ENCODE measurements around the gene VSIR.
A peak's percentile ranks its signal among the peaks of the same experiment; 100 is the strongest.

The VSIR gene

GRCh38 chr10:71797533-71798307 lies 24.4 kb upstream of the VSIR start:
- ATAC-seq = no peak
- H3K4me3 Mint-ChIP-seq = no peak overlapping the region
- H3K9me3 Mint-ChIP-seq = peaks cover 4% of the 10 kb centered on the region

DNA sequence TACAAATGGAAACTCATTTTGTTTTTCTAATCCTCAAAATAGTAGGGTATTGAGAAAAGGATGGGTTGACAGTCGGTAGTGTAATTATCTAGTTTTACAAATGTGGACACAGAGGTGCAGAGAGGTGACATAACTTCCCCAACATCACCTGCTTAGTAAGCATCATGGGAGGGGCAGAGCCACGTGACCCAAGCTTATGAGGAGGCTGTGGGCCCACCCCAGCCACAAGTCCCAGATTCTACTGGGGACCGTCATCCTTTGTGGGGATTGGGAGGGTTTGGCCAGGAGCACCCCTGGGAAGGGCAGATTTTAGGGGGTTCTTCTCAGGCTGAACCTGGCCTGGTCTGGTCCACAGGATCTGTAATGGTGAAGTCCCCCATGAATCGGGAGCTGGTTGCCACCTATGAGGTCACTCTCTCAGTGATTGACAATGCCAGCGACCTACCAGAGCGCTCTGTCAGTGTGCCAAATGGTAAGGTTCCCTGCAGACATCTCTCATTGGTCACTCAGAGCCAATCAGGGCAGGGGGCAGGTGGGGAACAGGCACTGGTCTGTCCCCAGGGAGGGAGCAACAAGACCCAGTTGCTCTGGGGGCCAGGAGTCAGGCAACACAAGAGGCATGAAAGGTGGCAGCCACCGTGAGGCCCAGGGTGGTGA lies 23.6 kb upstream of the VSIR start:
- H3K4me1 Mint-ChIP-seq = peaks cover 28% of the 10 kb centered on the region

More at GRCh38 chr10:71797533-71798307, 24.4 kb upstream of the VSIR start:
- Mint-ChIP-seq H3K27me3 (peaks cover 18% of the 10 kb centered on the region), H3K36me3 (peaks cover 4% of the 10 kb centered on the region), H3K27ac (no peak overlapping the region), H3K4me1 (peaks cover 32% of the 10 kb centered on the region)

GRCh38 chr10:71795248-71795647 lies 21.9 kb upstream of the VSIR start:
- Mint-ChIP-seq H3K27ac (no peak overlapping the region), H3K4me1 (peaks cover 34% of the 10 kb centered on the region), H3K4me3 (no peak overlapping the region), H3K9me3 (peaks cover 4% of the 10 kb centered on the region), H3K36me3 (peaks cover 4% of the 10 kb centered on the region), H3K27me3 (peaks cover 18% of the 10 kb centered on the region)
- ATAC-seq = no peak

More for the DNA sequence above, 23.6 kb upstream of the VSIR start:
- ATAC-seq = no peak
- Mint-ChIP-seq H3K4me3 (no peak overlapping the region), H3K27ac (no peak overlapping the region), H3K27me3 (peaks cover 18% of the 10 kb centered on the region), H3K36me3 (peaks cover 4% of the 10 kb centered on the region), H3K9me3 (peaks cover 4% of the 10 kb centered on the region)

GRCh38 chr10:71790749-71791440 lies 17.6 kb upstream of the VSIR start:
- H3K27me3 Mint-ChIP-seq = peaks cover 15% of the 10 kb centered on the region
- peak overlapping the region; percentile 67 for H3K27ac Mint-ChIP-seq
- peaks cover 4% of the 10 kb centered on the region for H3K36me3 Mint-ChIP-seq
- peak overlapping the region; percentile 66 for H3K4me3 Mint-ChIP-seq
- peaks cover 32% of the 10 kb centered on the region for H3K4me1 Mint-ChIP-seq
- peak; percentile 92 for ATAC-seq
- H3K9me3 Mint-ChIP-seq = peaks cover 4% of the 10 kb centered on the region

GRCh38 chr10:71789871-71790270 lies 16.6 kb upstream of the VSIR start:
- H3K4me3 Mint-ChIP-seq = no peak overlapping the region
- no peak overlapping the region for H3K27ac Mint-ChIP-seq
- ATAC-seq = no peak
- no peaks in the 10 kb centered on the region for H3K9me3 Mint-ChIP-seq
- no peaks in the 10 kb centered on the region for H3K36me3 Mint-ChIP-seq
- peaks cover 28% of the 10 kb centered on the region for H3K4me1 Mint-ChIP-seq
- H3K27me3 Mint-ChIP-seq = peaks cover 9% of the 10 kb centered on the region

DNA sequence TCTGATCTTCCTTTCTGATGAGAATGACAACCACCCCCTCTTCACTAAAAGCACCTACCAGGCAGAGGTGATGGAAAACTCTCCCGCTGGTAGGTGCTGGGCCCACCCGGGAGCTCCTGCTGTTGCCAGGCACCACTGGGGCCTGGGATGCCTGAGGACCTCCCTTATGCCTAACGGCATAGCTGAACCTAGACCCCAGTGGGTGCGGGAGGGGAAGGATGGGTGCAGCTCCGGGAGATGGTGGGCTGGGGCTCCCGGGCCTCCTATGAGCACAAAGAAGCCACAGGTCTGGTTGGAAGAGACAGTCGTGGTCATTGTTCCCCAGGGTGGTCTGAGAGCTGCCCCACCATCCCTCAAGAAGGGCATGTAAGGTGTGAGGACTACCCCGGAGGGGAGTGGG lies 15.6 kb upstream of the VSIR start:
- Mint-ChIP-seq H3K9me3 (no peaks in the 10 kb centered on the region), H3K4me1 (peaks cover 28% of the 10 kb centered on the region), H3K4me3 (no peak overlapping the region), H3K36me3 (no peaks in the 10 kb centered on the region), H3K27me3 (peaks cover 8% of the 10 kb centered on the region), H3K27ac (no peak overlapping the region)
- no peak for ATAC-seq

- peaks cover 16% of the 10 kb centered on the region for H3K4me1 Mint-ChIP-seq
- no peaks in the 10 kb centered on the region for H3K36me3 Mint-ChIP-seq
- no peaks in the 10 kb centered on the region for H3K9me3 Mint-ChIP-seq
- no peaks in the 10 kb centered on the region for H3K27me3 Mint-ChIP-seq
- no peak overlapping the region for H3K4me3 Mint-ChIP-seq
- no peak overlapping the region for H3K27ac Mint-ChIP-seq
- no peak for ATAC-seq
These were observed 11.5 kb upstream of the VSIR start for GRCh38 chr10:71784679-71785272.

DNA sequence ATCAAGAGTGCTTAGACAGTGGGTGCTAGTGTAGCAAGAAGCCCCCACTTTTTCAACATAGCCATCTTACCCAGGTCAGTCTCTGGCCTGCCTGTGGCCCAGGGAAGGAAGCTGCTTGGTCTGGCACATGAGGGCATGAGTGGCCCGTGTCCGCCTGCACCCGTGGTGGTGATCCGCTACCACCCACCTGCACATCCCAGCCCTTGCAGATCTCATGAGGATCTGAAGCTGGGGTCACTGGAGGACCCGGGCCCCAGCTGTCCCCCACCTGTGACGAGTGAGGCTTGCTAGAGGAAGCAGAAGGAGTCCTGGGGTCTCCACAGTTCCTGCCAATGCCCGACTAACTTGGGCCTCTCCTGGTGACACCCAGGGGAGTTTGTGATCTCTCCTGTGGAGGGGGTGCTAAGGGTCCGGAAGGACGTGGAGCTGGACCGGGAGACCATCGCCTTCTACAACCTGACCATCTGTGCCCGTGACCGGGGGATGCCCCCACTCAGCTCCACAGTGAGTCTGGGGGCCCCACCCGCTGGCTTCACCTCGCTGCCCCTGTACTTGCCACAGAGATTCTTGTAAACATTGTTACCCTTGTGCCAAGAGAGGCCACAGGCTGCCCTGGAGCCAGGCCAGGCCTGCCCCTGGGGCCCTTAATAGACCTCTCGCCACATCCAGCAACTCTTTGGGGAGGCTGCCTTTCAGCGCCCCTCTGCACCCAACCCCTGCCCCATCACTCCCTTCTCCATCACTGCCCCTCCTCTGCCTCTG lies 10.8 kb upstream of the VSIR start:
- Mint-ChIP-seq H3K27ac (no peak overlapping the region), H3K27me3 (no peaks in the 10 kb centered on the region), H3K4me1 (peaks cover 11% of the 10 kb centered on the region), H3K36me3 (no peaks in the 10 kb centered on the region), H3K9me3 (no peaks in the 10 kb centered on the region), H3K4me3 (no peak overlapping the region)
- ATAC-seq = peak; percentile 21

DNA sequence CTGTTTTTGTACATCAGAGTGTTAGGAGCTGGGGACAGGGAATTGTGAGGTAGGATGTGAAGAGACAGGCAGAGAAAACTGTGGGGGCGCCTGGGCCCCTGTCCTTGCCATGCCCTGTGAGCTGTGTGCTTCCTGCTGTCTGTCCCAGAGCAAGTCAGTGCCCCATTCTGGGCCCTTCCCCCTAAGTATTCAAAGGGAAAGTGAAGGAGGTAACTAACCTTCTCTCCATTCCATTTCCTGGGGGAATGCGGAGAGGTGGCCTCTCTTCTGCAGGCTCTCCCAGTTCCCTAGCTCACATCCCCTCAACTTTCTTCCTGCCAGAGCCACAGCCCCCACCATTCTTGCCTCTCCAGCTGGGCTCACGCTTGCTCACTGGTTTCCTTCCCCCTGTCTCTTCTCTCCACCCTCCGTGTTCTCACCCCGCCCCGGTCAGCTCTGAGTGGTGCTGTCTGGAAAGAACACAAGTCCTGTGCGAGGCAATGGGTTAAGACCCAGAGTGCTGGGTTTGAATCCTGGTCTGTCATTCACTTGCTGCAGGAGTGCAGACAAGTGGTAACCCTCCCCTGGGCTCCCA lies 9.7 kb upstream of the VSIR start:
- H3K27ac Mint-ChIP-seq = peak overlapping the region; percentile 10
- no peak overlapping the region for H3K4me3 Mint-ChIP-seq
- no peaks in the 10 kb centered on the region for H3K9me3 Mint-ChIP-seq
- no peak for ATAC-seq
- no peaks in the 10 kb centered on the region for H3K27me3 Mint-ChIP-seq
- peaks cover 11% of the 10 kb centered on the region for H3K4me1 Mint-ChIP-seq
- H3K36me3 Mint-ChIP-seq = no peaks in the 10 kb centered on the region

DNA sequence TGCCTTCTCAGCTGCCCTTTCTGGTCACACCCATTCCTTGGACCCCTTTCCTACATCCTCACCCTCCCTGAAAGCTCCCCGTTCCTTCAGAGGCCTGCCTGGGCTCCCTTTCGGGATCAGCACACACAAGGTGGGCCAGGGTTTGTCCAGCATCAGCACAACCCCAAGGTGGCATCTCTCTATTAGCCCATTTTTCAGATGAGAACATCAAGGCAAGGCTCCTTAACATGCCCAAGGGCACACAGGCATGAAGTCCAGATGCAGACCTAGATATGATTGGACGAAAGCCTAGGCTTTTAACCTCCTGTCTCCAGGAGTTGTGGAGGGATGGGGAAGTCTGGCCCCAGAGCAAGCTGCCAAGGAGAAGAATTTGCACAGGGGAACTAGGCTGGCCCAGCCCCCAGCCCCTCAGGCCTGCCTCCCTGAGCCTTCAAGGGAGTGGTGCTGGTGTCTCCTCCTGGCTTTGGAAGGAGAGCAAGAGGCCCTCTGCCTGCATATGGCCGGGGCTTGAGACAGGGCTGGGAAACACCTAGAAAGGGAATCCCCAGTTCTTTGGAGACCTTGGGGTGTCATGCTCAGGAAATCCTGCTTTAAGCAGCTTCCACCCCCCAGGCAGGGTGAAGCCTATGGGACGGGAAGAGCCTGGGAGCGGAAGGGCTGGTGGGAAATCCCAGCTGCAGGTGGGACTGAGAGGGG lies 9.0 kb upstream of the VSIR start:
- peak overlapping the region; percentile 10 for H3K27ac Mint-ChIP-seq
- H3K4me1 Mint-ChIP-seq = peaks cover 15% of the 10 kb centered on the region
- no peaks in the 10 kb centered on the region for H3K9me3 Mint-ChIP-seq
- no peaks in the 10 kb centered on the region for H3K27me3 Mint-ChIP-seq
- ATAC-seq = no peak
- H3K36me3 Mint-ChIP-seq = no peaks in the 10 kb centered on the region
- H3K4me3 Mint-ChIP-seq = no peak overlapping the region

DNA sequence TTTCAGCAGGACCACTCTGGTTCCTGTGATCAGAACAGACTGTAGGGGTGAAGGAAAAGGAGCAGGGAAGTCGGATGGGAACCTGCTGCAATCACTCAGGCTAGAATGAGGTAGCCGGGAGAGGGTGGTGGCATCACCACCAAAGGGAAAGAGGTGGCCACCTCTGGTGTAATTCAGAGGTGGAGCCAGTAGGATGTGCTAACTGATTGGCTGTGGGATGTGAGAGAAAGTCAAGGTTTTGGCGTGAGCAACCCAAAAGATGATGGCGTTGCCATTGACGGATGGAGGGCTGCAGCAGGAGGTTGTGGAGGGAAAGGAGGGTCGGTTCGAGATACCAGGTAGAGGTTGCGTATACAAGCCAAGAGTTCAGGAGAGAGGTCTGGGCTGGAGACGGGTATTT lies 7.4 kb upstream of the VSIR start:
- Mint-ChIP-seq H3K27ac (no peak overlapping the region), H3K4me3 (no peak overlapping the region), H3K9me3 (no peaks in the 10 kb centered on the region), H3K4me1 (peaks cover 25% of the 10 kb centered on the region), H3K27me3 (no peaks in the 10 kb centered on the region), H3K36me3 (no peaks in the 10 kb centered on the region)
- no peak for ATAC-seq

- H3K4me3 Mint-ChIP-seq = no peak overlapping the region
- H3K9me3 Mint-ChIP-seq = no peaks in the 10 kb centered on the region
- no peaks in the 10 kb centered on the region for H3K36me3 Mint-ChIP-seq
- no peak overlapping the region for H3K27ac Mint-ChIP-seq
- H3K27me3 Mint-ChIP-seq = no peaks in the 10 kb centered on the region
- no peak for ATAC-seq
- H3K4me1 Mint-ChIP-seq = peaks cover 31% of the 10 kb centered on the region
These were observed 6.8 kb upstream of the VSIR start for GRCh38 chr10:71780156-71780555.

DNA sequence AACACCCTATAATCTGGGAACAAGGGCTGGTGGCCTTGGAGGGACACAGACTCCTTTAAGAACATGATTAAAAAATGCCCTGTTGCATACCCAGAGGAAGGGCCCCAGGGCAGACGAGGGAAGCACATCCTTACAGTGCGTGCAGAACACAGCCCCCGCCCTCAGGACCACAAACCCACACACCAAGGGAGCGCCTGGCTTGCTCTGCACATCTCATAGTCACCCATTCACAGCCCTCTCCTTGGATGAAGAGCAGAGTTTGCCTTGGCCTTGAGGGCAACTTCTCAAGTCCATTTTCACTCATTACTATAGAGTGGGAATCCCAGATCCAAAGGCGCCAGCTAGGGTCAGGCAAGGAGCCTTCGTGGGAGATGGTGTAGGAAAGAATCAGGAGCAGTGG lies 6.3 kb upstream of the VSIR start:
- no peak for ATAC-seq
- H3K27me3 Mint-ChIP-seq = no peaks in the 10 kb centered on the region
- H3K9me3 Mint-ChIP-seq = no peaks in the 10 kb centered on the region
- no peak overlapping the region for H3K27ac Mint-ChIP-seq
- H3K36me3 Mint-ChIP-seq = no peaks in the 10 kb centered on the region
- peaks cover 36% of the 10 kb centered on the region for H3K4me1 Mint-ChIP-seq
- H3K4me3 Mint-ChIP-seq = no peak overlapping the region

Data from stimulated activated memory B cell treated with anti-CD40 and anti-IgM and Interleukin-4, amounts not matched to agents 10 μg/mL and 1 μg/mL and 100 μg/mL, for 72 hours (primary cell).